MM.1S (cell line): ENCODE data around the gene ZDHHC8.

Experiments used
- DNase-seq: peaks from one replicate; pipeline ENCODE4 v3.0.0-alpha.2; 2015
- H2AFZ ChIP-seq: fragments of 300-600 bp; sonication (generic); 2 replicates; pipeline ENCODE4 v1.6.0; 2016; ENCODE audit warnings: antibody characterized with exemption, low read length
- H3F3A ChIP-seq: fragments of 300-600 bp; sonication (generic); 2 replicates; pipeline ENCODE4 v1.6.1; 2016; ENCODE audit warnings: mild to moderate bottlenecking, antibody characterized with exemption, low read length, moderate library complexity, mixed read lengths; ENCODE audit not compliant: insufficient read depth
- H3K27ac ChIP-seq: fragments of 300-600 bp; sonication (generic); 2 replicates; pipeline ENCODE4 v1.5.1; 2016; ENCODE audit warnings: mild to moderate bottlenecking, low read length
- H3K27me3 ChIP-seq: fragments of 300-600 bp; sonication (generic); replicated peaks from 2 replicates; pipeline ENCODE4 v1.6.0; 2016; ENCODE audit warnings: low read length; ENCODE audit not compliant: insufficient read depth
- H3K36me3 ChIP-seq: fragments of 300-600 bp; sonication (generic); replicated peaks from 2 replicates; pipeline ENCODE4 v1.6.1; 2016; ENCODE audit warnings: mild to moderate bottlenecking, low read length, mixed read lengths; ENCODE audit not compliant: insufficient read depth
- H3K4me1 ChIP-seq: fragments of 300-600 bp; sonication (generic); 2 replicates; pipeline ENCODE4 v1.6.1; 2016; ENCODE audit warnings: low read length, mixed read lengths
- H3K4me2 ChIP-seq: fragments of 300-600 bp; sonication (generic); 2 replicates; pipeline ENCODE4 v1.6.0; 2016; ENCODE audit warnings: low read depth, low read length
- H3K4me3 ChIP-seq: fragments of 300-600 bp; sonication (generic); 2 replicates; pipeline ENCODE4 v1.5.1; 2016; ENCODE audit warnings: low read length, mixed read lengths
- H3K79me2 ChIP-seq: fragments of 300-600 bp; sonication (generic); 2 replicates; pipeline ENCODE4 v1.6.1; 2016; ENCODE audit warnings: mixed run types, low read length, mixed read lengths
- H3K9ac ChIP-seq: fragments of 300-600 bp; sonication (generic); 2 replicates; pipeline ENCODE4 v1.6.1; 2016; ENCODE audit warnings: low read length, mixed read lengths
- H3K9me2 ChIP-seq: fragments of 300-600 bp; sonication (generic); replicated peaks from 2 replicates; pipeline ENCODE4 v1.6.1; 2016; ENCODE audit warnings: mild to moderate bottlenecking, low read length, mixed read lengths; ENCODE audit not compliant: insufficient read depth
- H3K9me3 ChIP-seq: fragments of 300-600 bp; sonication (generic); replicated peaks from 2 replicates; pipeline ENCODE4 v1.6.1; 2016; ENCODE audit warnings: mild to moderate bottlenecking, low read length, mixed read lengths; ENCODE audit not compliant: insufficient read depth
- H4K20me1 ChIP-seq: fragments of 300-600 bp; sonication (generic); 2 replicates; pipeline ENCODE4 v1.6.1; 2016; ENCODE audit warnings: mild to moderate bottlenecking, low read length, moderate library complexity, mixed read lengths; ENCODE audit not compliant: insufficient read depth
- CTCF ChIP-seq: fragments of 300-600 bp; sonication (generic); IDR thresholded peaks from 2 replicates; pipeline ENCODE4 v1.5.1; 2016; ENCODE audit warnings: antibody characterized with exemption, low read length, mixed read lengths
- EZH2 ChIP-seq: fragments of 300-600 bp; sonication (generic); optimal IDR thresholded peaks from 2 replicates; pipeline ENCODE3; 2017; ENCODE audit warnings: low read depth, mild to moderate bottlenecking, antibody characterized with exemption, low read length, mixed read lengths
- EZH2phosphoT487 ChIP-seq: fragments of 300-600 bp; sonication (generic); IDR thresholded peaks from 2 replicates; pipeline ENCODE4 v1.6.1; 2018; ENCODE audit warnings: antibody characterized with exemption, low read length

The ZDHHC8 gene

GRCh38 chr22:20116951-20117632 lies 14.5 kb upstream of the ZDHHC8 start, which contains the start of gene TRMT2A:
Gene TRMT2A, minus strand, starts transcription at chr22:20117226. Its CDS starts 320 bp downstream, at chr22:20116906.
- peak within 1 kb of the TSS; percentile 99 for H3K4me2 ChIP-seq
- H3F3A ChIP-seq = peaks cover 4% of the 10 kb centered on the region
- H3K36me3 ChIP-seq = peaks cover 13% of the 10 kb centered on the region
- peak within 1 kb of the TSS; percentile 64 for H3K27ac ChIP-seq
- TF ChIP-seq CTCF (peak; percentile 38), EZH2phosphoT487 (no peak)
- peak; percentile 99 for DNase-seq
- H3K27me3 ChIP-seq = no peaks in the 10 kb centered on the region
- peaks cover 16% of the 10 kb centered on the region for H3K4me1 ChIP-seq
- peak within 1 kb of the TSS; percentile 96 for H3K4me3 ChIP-seq
- peaks cover 94% of the 10 kb centered on the region for H3K79me2 ChIP-seq
- no peaks in the 10 kb centered on the region for H3K9me3 ChIP-seq
- peak within 1 kb of the TSS; percentile 95 for H3K9ac ChIP-seq
- no peaks in the 10 kb centered on the region for H3K9me2 ChIP-seq
- H2AFZ ChIP-seq = peak within 1 kb of the TSS; percentile 61
- H4K20me1 ChIP-seq = peaks cover 16% of the 10 kb centered on the region

- Histone ChIP-seq H3K79me2 (peaks cover 94% of the 10 kb centered on the region), H3K27me3 (no peaks in the 10 kb centered on the region), H2AFZ (peak overlapping the region; percentile 1; the same call in 1 of the 2 replicates), H3K9me2 (no peaks in the 10 kb centered on the region), H3K4me1 (peaks cover 16% of the 10 kb centered on the region), H3K9me3 (no peaks in the 10 kb centered on the region), H3K4me2 (peak overlapping the region; percentile 91), H3K9ac (peak overlapping the region; percentile 94), H3F3A (no peaks in the 10 kb centered on the region), H3K4me3 (peak overlapping the region; percentile 81), H3K27ac (peak overlapping the region; percentile 50; the same call in 1 of the 2 replicates), H4K20me1 (peaks cover 16% of the 10 kb centered on the region), H3K36me3 (peaks cover 13% of the 10 kb centered on the region)
- TF ChIP-seq CTCF (no peak), EZH2phosphoT487 (no peak), EZH2 (no peak)
- peak; percentile 33 for DNase-seq
These were observed 13.8 kb upstream of the ZDHHC8 start for GRCh38 chr22:20117633-20118299.

GRCh38 chr22:20118300-20119020 lies 13.1 kb upstream of the ZDHHC8 start:
- H3K27ac ChIP-seq = peak overlapping the region; percentile 50; the same call in 1 of the 2 replicates
- peaks cover 10% of the 10 kb centered on the region; the same call in 1 of the 2 replicates for H3K36me3 ChIP-seq
- peak overlapping the region; percentile 91 for H3K4me2 ChIP-seq
- peaks cover 17% of the 10 kb centered on the region for H4K20me1 ChIP-seq
- no peaks in the 10 kb centered on the region for H3K27me3 ChIP-seq
- TF ChIP-seq CTCF = no peak
- TF ChIP-seq EZH2 = no peak
- peak overlapping the region; percentile 94 for H3K9ac ChIP-seq
- H3K9me2 ChIP-seq = no peaks in the 10 kb centered on the region
- H2AFZ ChIP-seq = no peak overlapping the region
- H3K4me3 ChIP-seq = peak overlapping the region; percentile 81
- no peaks in the 10 kb centered on the region for H3F3A ChIP-seq
- peaks cover 92% of the 10 kb centered on the region for H3K79me2 ChIP-seq
- H3K4me1 ChIP-seq = peaks cover 16% of the 10 kb centered on the region
- no peak for DNase-seq
- H3K9me3 ChIP-seq = no peaks in the 10 kb centered on the region
